ENCODE data around the gene SEMA6A.

Gene SEMA6A

DNA sequence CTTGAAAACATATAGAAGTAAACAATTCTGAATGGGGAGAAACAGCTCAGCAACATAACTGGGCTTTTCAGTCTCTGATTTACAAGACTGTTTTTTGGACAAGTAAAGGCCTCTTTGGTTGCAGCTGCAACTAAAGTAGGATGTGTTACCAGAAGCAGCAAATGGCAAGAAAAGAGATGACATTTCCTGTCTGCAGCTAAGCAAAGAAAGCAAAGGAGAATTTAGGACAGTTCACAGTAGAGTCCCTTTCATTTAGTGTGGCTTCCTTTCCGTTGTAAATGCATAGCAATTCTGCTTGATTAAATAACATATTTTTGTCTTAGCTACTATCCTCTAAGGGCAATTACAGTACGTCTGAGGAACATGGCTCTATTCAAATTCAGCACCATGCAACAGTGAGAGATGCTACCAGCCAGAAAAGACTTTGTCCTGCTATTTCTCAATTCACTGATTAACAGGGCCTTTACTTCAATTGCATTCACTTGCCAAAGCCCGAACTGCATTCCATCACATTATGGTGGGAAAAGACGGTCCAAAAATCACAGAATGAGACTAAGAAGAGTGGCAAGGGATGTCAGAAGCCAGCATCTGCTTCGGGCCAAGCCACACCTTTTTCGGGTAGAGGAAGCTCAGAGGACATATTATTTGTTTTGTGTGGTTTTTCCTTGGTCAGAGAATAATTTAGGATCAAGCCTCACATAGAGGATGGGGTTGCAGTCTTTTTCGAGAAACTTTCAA is 107.7 kb downstream of the SEMA6A start:
- Histone ChIP-seq H3K36me3 (ENCODE audit: insufficient read depth, low read length) (no peaks in the 10 kb centered on the region), H4K20me1 (ENCODE audit: insufficient read depth, low read length) (no peaks in the 10 kb centered on the region), H3F3A (ENCODE audit: insufficient read depth, low read length) (no peaks in the 10 kb centered on the region), H3K4me1 (ENCODE audit: insufficient read depth, low read length, severe bottlenecking) (no peaks in the 10 kb centered on the region), H3K9ac (ENCODE audit: low read length) (no peak overlapping the region), H3K79me2 (ENCODE audit: insufficient read depth, low read length) (no peaks in the 10 kb centered on the region), H3K4me2 (ENCODE audit: low read length) (no peak overlapping the region), H3K27ac (ENCODE audit: low read depth, low read length, poor library complexity, severe bottlenecking) (no peak overlapping the region), H3K27me3 (ENCODE audit: insufficient read depth, low read length) (no peaks in the 10 kb centered on the region), H3K9me3 (ENCODE audit: low read length) (no peaks in the 10 kb centered on the region), H3K9me2 (ENCODE audit: low read depth, low read length) (no peaks in the 10 kb centered on the region), H3K4me3 (ENCODE audit: low read depth, low read length, poor library complexity, severe bottlenecking) (no peak overlapping the region), H2AFZ (ENCODE audit: low read length) (no peak overlapping the region)
- no peak for TF ChIP-seq EZH2 (IDR thresholded peaks at IDR 0.05; ENCODE audit: borderline replicate concordance, low read length)
- TF ChIP-seq CTCF (IDR thresholded peaks at IDR 0.05; ENCODE audit: low read length), result no peak

- no peaks in the 10 kb centered on the region for H3K36me3 ChIP-seq (ENCODE audit: insufficient read depth, low read length)
- no peak overlapping the region for H3K9ac ChIP-seq (ENCODE audit: low read length)
- no peaks in the 10 kb centered on the region for H3K4me1 ChIP-seq (ENCODE audit: insufficient read depth, low read length, severe bottlenecking)
- no peak overlapping the region for H2AFZ ChIP-seq (ENCODE audit: low read length)
- TF ChIP-seq CTCF (IDR thresholded peaks at IDR 0.05; ENCODE audit: low read length) (no peak), EZH2 (IDR thresholded peaks at IDR 0.05; ENCODE audit: borderline replicate concordance, low read length) (no peak)
- H3F3A ChIP-seq (ENCODE audit: insufficient read depth, low read length), result no peaks in the 10 kb centered on the region
- no peak overlapping the region for H3K27ac ChIP-seq (ENCODE audit: low read depth, low read length, poor library complexity, severe bottlenecking)
- H3K9me3 ChIP-seq (ENCODE audit: low read length), result no peaks in the 10 kb centered on the region
- no peaks in the 10 kb centered on the region for H3K27me3 ChIP-seq (ENCODE audit: insufficient read depth, low read length)
- no peaks in the 10 kb centered on the region for H4K20me1 ChIP-seq (ENCODE audit: insufficient read depth, low read length)
- no peak overlapping the region for H3K4me2 ChIP-seq (ENCODE audit: low read length)
- H3K9me2 ChIP-seq (ENCODE audit: low read depth, low read length), result no peaks in the 10 kb centered on the region
- H3K4me3 ChIP-seq (ENCODE audit: low read depth, low read length, poor library complexity, severe bottlenecking), result no peak overlapping the region
- H3K79me2 ChIP-seq (ENCODE audit: insufficient read depth, low read length), result no peaks in the 10 kb centered on the region
Observed at GRCh38 chr5:116465411-116465810, 109.2 kb downstream of the SEMA6A start.

DNA sequence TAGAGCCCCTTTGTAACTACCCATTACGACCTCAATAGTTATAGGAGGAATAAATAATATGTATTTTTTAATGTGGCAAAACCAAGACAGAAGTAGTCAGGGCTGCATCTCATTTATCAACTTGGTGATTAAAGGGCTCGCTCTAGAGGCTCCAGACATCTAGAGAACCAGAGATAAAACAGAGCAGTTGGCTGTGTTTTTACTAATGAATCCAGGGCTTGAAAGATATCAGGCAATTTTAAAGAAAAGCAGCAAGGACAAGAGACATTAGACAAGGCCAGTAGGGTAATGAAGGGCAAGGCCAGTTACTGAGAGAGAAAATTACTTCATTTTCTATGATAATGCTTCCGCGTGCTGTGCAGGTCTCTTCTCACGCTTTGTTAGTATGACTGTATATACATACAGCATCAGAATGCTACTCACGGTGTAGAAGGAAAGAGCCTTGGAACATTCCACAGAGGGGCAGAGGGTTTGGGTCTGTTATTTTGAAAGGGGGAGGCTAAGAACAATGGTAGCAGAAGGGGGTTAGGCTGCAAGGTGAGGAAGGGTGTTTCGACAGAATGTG is 110.4 kb downstream of the SEMA6A start:
- Histone ChIP-seq H3K27ac (ENCODE audit: low read depth, low read length, poor library complexity, severe bottlenecking) (no peak overlapping the region), H3K9me3 (ENCODE audit: low read length) (no peaks in the 10 kb centered on the region), H2AFZ (ENCODE audit: low read length) (no peak overlapping the region), H3K4me3 (ENCODE audit: low read depth, low read length, poor library complexity, severe bottlenecking) (no peak overlapping the region), H3K36me3 (ENCODE audit: insufficient read depth, low read length) (no peaks in the 10 kb centered on the region), H3F3A (ENCODE audit: insufficient read depth, low read length) (no peaks in the 10 kb centered on the region), H3K79me2 (ENCODE audit: insufficient read depth, low read length) (no peaks in the 10 kb centered on the region), H3K4me2 (ENCODE audit: low read length) (no peak overlapping the region), H3K4me1 (ENCODE audit: insufficient read depth, low read length, severe bottlenecking) (no peaks in the 10 kb centered on the region), H4K20me1 (ENCODE audit: insufficient read depth, low read length) (no peaks in the 10 kb centered on the region), H3K27me3 (ENCODE audit: insufficient read depth, low read length) (no peaks in the 10 kb centered on the region), H3K9ac (ENCODE audit: low read length) (no peak overlapping the region), H3K9me2 (ENCODE audit: low read depth, low read length) (no peaks in the 10 kb centered on the region)
- TF ChIP-seq EZH2 (IDR thresholded peaks at IDR 0.05; ENCODE audit: borderline replicate concordance, low read length), result no peak
- no peak for TF ChIP-seq CTCF (IDR thresholded peaks at IDR 0.05; ENCODE audit: low read length)
